ENCODE data around the gene NEB. TPM values are rescaled to one million over a fixed set of nuclear protein-coding genes. Genes with fewer than 3 reads are reported as not detected.

NEB gene
- total and polyA plus RNA-seq, 7 donors: 796 to 7,790 (median 2,020) TPM

GRCh38 chr2:151551556-151551955 lies 182.7 kb downstream of the NEB start:
- no peak for TF ChIP-seq CTCF (IDR thresholded peaks at IDR 0.05)
- H3K27me3 ChIP-seq (ENCODE audit: insufficient read depth in 3 of 3, low read length in 2 of 3): no peaks in the 10 kb centered on the region
- H3K36me3 ChIP-seq (ENCODE audit: insufficient read depth in 1 of 2, low read depth in 1 of 2): peaks cover 21 to 100% of the 10 kb centered on the region in 2 donors
- no peaks in the 10 kb centered on the region for H3K4me1 ChIP-seq
- no peaks in the 10 kb centered on the region for H3K9me3 ChIP-seq
- no peak overlapping the region for H3K4me3 ChIP-seq
- WGBS, 3 donors: 45 to 65% (median 58%) methylated on average over 5 of the region's 5 CpGs
- no peak for DNase-seq
- H3K27ac ChIP-seq: peak overlapping the region; percentile 43
- intact Hi-C loops (cut with DNase I): loop anchor here in 1 of 2 donors (5.0 kb wide), 1 partner anchor 76 kb away; no protein-coding TSS in a partner anchor
- ATAC-seq: no peak

GRCh38 chr2:151549191-151549590 lies 185.1 kb downstream of the NEB start:
- Histone ChIP-seq H3K27ac (peak overlapping the region; percentile 39), H3K9me3 (no peaks in the 10 kb centered on the region), H3K36me3 (ENCODE audit: insufficient read depth in 1 of 2, low read depth in 1 of 2) (peaks cover 25 to 100% of the 10 kb centered on the region in 2 donors), H3K4me1 (peaks cover 4% of the 10 kb centered on the region), H3K4me3 (no peak overlapping the region), H3K27me3 (ENCODE audit: insufficient read depth in 3 of 3, low read length in 2 of 3) (no peaks in the 10 kb centered on the region)
- 49 to 62% (median 59%) methylated on average over 2 of the region's 2 CpGs for WGBS, 3 donors
- ATAC-seq (peak in 2 of 4 donors; percentile 9 to 28), DNase-seq (no peak)
- intact Hi-C loops (cut with DNase I): no loop called here
- TF ChIP-seq CTCF (IDR thresholded peaks at IDR 0.05): no peak

GRCh38 chr2:151544449-151544848 lies 189.8 kb downstream of the NEB start:
- Histone ChIP-seq H3K4me3 (no peak overlapping the region), H3K4me1 (peaks cover 4% of the 10 kb centered on the region), H3K27me3 (ENCODE audit: insufficient read depth in 3 of 3, low read length in 2 of 3) (no peaks in the 10 kb centered on the region), H3K36me3 (ENCODE audit: insufficient read depth in 1 of 2, low read depth in 1 of 2) (peaks cover 24 to 100% of the 10 kb centered on the region in 2 donors), H3K27ac (peak overlapping the region; percentile 70), H3K9me3 (no peaks in the 10 kb centered on the region)
- peak; percentile 16 to 73 (median 50) for ATAC-seq
- intact Hi-C loops (cut with DNase I): no loop called here
- TF ChIP-seq CTCF (IDR thresholded peaks at IDR 0.05): no peak
- no peak for DNase-seq
- WGBS, 3 donors: 60 to 84% (median 67%) methylated on average over 5 of the region's 5 CpGs

GRCh38 chr2:151543876-151544275 lies 190.4 kb downstream of the NEB start:
- no peak for TF ChIP-seq CTCF (IDR thresholded peaks at IDR 0.05)
- Histone ChIP-seq H3K9me3 (no peaks in the 10 kb centered on the region), H3K27me3 (ENCODE audit: insufficient read depth in 3 of 3, low read length in 2 of 3) (no peaks in the 10 kb centered on the region), H3K27ac (peak overlapping the region; percentile 70), H3K36me3 (ENCODE audit: insufficient read depth in 1 of 2, low read depth in 1 of 2) (peaks cover 19 to 100% of the 10 kb centered on the region in 2 donors), H3K4me3 (no peak overlapping the region), H3K4me1 (peaks cover 4% of the 10 kb centered on the region)
- WGBS, 3 donors: 68 to 75% (median 71%) methylated on average over 3 of the region's 3 CpGs
- intact Hi-C loops (cut with DNase I): no loop called here
- no peak for DNase-seq
- ATAC-seq: no peak

GRCh38 chr2:151534001-151534400 lies 200.3 kb downstream of the NEB start:
- Histone ChIP-seq H3K27ac (no peak overlapping the region), H3K9me3 (no peaks in the 10 kb centered on the region), H3K4me1 (no peaks in the 10 kb centered on the region), H3K36me3 (ENCODE audit: insufficient read depth in 1 of 2, low read depth in 1 of 2) (peaks cover 12 to 100% of the 10 kb centered on the region in 2 donors), H3K27me3 (ENCODE audit: insufficient read depth in 3 of 3, low read length in 2 of 3) (no peaks in the 10 kb centered on the region), H3K4me3 (no peak overlapping the region)
- 62 to 81% (median 73%) methylated on average over 7 of the region's 7 CpGs for WGBS, 3 donors
- no peak for DNase-seq
- intact Hi-C loops (cut with DNase I): no loop called here
- peak in 3 of 4 donors; percentile 21 to 25 (median 24) for ATAC-seq
- no peak for TF ChIP-seq CTCF (IDR thresholded peaks at IDR 0.05)

Measured in psoas muscle (tissue), 8 donors.